GM12892 (cell line): Measurements from ENCODE around the gene CELF2.

ENCODE experiments used
- POLR2A ChIP-seq: IDR thresholded peaks from 2 replicates; pipeline ENCODE4 v1.6.1; 2011; ENCODE audit warnings: low read depth, low read length, control low read depth
- POLR2AphosphoS5 ChIP-seq: IDR thresholded peaks from 2 replicates; pipeline ENCODE4 v1.6.1; 2011; ENCODE audit warnings: low read depth, low read length, control low read depth
- TAF1 ChIP-seq: IDR thresholded peaks from 2 replicates; pipeline ENCODE4 v1.6.1; 2011; ENCODE audit warnings: low read depth, mild to moderate bottlenecking, control low read depth, low read length, borderline replicate concordance

GRCh38 chr10:11208243-11208642 lies 190.6 kb downstream of the CELF2 start:
- TF ChIP-seq POLR2A (no peak), POLR2AphosphoS5 (no peak), TAF1 (no peak)
